ENCODE data around the gene COL18A1. TPM values are rescaled to one million over a fixed set of nuclear protein-coding genes. Genes with fewer than 3 reads are reported as not detected.
"Not testable (repeated sequence)": the region's sequence is repeated elsewhere in the genome, so short reads cannot be mapped to it uniquely, and the experiment has no call there.

Gene COL18A1
- total RNA-seq, 1 donor from 2014 or later = 59.0 TPM

DNA sequence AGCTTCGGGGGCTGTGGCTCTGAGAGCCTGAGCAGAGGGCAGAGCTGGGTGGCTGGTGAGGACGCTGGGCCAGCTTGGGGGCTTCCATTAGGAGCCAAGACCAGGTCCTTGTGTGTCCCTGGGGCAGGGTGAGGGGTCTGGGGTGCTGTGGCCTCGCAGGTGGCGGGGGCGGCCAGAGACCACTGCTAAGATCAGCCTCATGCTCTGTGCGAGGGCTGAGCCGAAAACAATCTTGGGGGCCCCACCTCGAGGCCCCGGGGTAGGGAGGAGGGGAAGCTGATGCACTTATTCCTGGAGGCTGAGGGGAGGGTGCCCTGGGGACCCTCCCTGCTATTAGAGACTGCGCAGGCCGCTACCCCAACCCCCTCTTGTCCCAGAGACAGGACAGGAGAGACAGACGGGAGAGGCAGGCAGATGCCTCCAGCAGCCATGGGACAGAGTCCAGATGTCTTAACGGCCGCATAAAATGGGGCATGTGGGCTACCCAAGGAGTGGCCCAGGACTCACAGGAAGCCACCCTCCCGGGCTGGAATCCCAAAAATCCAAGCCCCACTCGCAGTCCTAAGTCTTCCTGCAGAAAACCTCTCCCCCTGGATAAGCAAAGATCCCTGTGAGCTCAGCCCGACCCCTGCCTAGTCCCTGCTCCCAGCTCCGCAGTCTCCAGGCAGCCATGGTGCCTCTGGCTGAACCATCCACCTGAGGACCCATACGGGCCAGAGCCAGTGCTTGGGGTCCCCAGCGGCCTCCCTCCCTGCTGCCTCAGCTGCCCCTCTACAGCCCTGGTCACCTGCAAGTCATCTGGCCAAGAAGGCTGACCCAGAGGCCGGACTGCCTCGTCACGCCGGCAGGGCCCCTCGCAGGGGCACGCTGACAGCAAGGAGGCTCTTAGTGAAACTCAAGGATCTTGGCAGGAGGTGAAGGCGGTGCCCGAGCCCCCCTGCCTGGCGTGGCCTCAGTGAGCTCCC is 43.6 kb upstream of the COL18A1 start:
- Histone ChIP-seq H3K4me3 (ENCODE audit: low read length in 3 of 3) (no peak overlapping the region), H3K9ac (ENCODE audit: low read depth in 1 of 3, low read length in 3 of 3) (no peak overlapping the region), H3K9me3 (ENCODE audit: control insufficient read depth in 3 of 3, low read length in 3 of 3) (no peaks in the 10 kb centered on the region), H3K27me3 (ENCODE audit: control insufficient read depth in 3 of 3, insufficient read depth in 3 of 3, low read length in 3 of 3) (peaks cover 0 to 18% (median 3%) of the 10 kb centered on the region in 3 donors), H3K27ac (ENCODE audit: low read depth, low read length) (no peak overlapping the region), H3K36me3 (ENCODE audit: control insufficient read depth in 3 of 3, insufficient read depth in 3 of 3, low read length in 3 of 3) (no peaks in the 10 kb centered on the region), H3K4me1 (ENCODE audit: control insufficient read depth in 3 of 3, insufficient read depth in 3 of 3, low read length in 3 of 3) (peaks cover 43 to 48% (median 48%) of the 10 kb centered on the region in 3 donors)

DNA sequence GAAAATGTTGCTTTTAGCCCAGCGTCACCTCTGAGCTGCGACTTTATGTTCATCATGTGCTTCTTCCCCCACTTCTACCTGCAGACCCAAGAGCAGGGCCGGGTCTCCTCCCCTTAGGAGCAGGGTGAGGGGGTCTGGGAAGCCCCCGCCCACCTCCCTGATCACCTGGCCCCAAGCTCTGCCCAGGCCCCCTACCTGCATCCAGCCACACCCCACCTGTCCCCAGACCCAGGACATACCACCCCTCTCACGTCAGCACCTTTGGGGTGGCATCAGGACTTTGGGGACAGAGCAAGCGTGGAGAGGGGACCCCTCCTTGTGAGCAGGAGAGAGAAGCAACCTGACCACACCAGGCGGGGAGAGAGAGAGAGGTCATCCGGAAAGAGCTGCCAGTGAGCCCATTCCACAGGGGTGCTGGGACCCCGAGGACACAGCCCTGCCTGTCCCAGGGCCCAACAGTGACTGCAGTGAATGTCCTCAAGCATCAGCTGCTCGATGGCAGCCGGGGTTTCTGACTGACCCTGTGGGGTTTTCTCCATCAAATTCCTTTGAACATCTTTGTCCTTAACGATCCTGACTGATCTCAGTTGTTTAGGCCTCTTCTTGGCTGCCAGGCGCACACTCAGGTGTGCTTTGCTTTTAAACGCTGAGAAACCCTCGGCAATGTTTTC is 42.8 kb upstream of the COL18A1 start:
- Histone ChIP-seq H3K36me3 (ENCODE audit: control insufficient read depth in 3 of 3, insufficient read depth in 3 of 3, low read length in 3 of 3) (no peaks in the 10 kb centered on the region), H3K4me1 (ENCODE audit: control insufficient read depth in 3 of 3, insufficient read depth in 3 of 3, low read length in 3 of 3) (peaks cover 45 to 48% (median 46%) of the 10 kb centered on the region in 3 donors), H3K9me3 (ENCODE audit: control insufficient read depth in 3 of 3, low read length in 3 of 3) (no peaks in the 10 kb centered on the region), H3K9ac (ENCODE audit: low read depth in 1 of 3, low read length in 3 of 3) (no peak overlapping the region), H3K27me3 (ENCODE audit: control insufficient read depth in 3 of 3, insufficient read depth in 3 of 3, low read length in 3 of 3) (peaks cover 0 to 14% (median 7%) of the 10 kb centered on the region in 3 donors), H3K27ac (ENCODE audit: low read depth, low read length) (no peak overlapping the region), H3K4me3 (ENCODE audit: low read length in 3 of 3) (no peak overlapping the region)

DNA sequence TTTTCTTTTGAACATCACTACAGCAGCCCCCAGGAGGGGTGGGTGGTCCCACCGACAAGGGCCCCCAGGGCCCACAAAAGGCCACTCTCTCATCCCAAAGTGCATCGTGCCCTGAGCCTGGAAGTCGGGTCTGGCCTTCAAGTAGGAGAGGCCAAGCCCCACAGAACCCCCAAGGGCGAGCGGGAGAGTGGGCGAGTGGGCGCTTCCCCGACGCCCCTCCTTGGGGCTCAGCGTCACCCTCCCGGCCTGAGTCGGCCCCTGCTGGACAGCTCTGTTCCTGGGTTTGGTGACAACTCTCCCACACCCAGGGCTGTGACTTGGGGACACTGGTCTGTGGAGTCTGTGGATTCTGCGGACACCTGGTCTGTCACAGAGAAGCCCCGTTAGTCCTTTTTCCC is 42.2 kb upstream of the COL18A1 start:
- Histone ChIP-seq H3K27ac (ENCODE audit: low read depth, low read length) (no peak overlapping the region), H3K4me1 (ENCODE audit: control insufficient read depth in 3 of 3, insufficient read depth in 3 of 3, low read length in 3 of 3) (peaks cover 44 to 48% (median 47%) of the 10 kb centered on the region in 3 donors)

DNA sequence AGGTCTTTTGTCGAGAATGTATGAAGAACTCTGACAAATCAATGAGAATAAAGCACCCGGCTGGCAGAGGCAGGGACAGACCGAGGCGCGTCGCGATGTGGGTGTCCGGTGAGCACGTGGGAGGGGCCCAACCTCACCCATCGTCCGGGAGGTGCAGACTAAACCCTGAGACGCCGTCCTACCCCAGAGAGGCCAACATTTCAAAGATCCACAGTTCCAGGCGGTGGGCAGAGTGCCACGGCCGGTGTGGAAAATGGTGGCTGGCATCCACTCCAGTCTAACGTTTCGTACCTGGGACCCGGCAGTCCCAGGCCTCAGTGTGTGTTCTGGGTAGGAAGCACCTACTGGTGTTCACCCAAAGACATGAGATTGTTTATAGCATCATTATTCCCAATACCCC is 41.7 kb upstream of the COL18A1 start:
- not testable (repeated sequence) for H3K4me3 ChIP-seq (ENCODE audit: low read length in 3 of 3); H3K9me3 ChIP-seq (ENCODE audit: control insufficient read depth in 3 of 3, low read length in 3 of 3); H3K36me3 ChIP-seq (ENCODE audit: control insufficient read depth in 3 of 3, insufficient read depth in 3 of 3, low read length in 3 of 3); H3K9ac ChIP-seq (ENCODE audit: low read depth in 1 of 3, low read length in 3 of 3)
- Histone ChIP-seq H3K27ac (ENCODE audit: low read depth, low read length) (peak overlapping the region; percentile 83), H3K27me3 (ENCODE audit: control insufficient read depth in 3 of 3, insufficient read depth in 3 of 3, low read length in 3 of 3) (peaks cover 0 to 12% (median 7%) of the 10 kb centered on the region in 3 donors), H3K4me1 (ENCODE audit: control insufficient read depth in 3 of 3, insufficient read depth in 3 of 3, low read length in 3 of 3) (peaks cover 40 to 46% (median 45%) of the 10 kb centered on the region in 3 donors)

More for the DNA sequence above, 42.2 kb upstream of the COL18A1 start:
- H3K4me3 ChIP-seq (ENCODE audit: low read length in 3 of 3) = no peak overlapping the region
- no peak overlapping the region for H3K9ac ChIP-seq (ENCODE audit: low read depth in 1 of 3, low read length in 3 of 3)
- H3K27me3 ChIP-seq (ENCODE audit: control insufficient read depth in 3 of 3, insufficient read depth in 3 of 3, low read length in 3 of 3) = peaks cover 0 to 12% (median 7%) of the 10 kb centered on the region in 3 donors
- H3K9me3 ChIP-seq (ENCODE audit: control insufficient read depth in 3 of 3, low read length in 3 of 3) = no peaks in the 10 kb centered on the region
- H3K36me3 ChIP-seq (ENCODE audit: control insufficient read depth in 3 of 3, insufficient read depth in 3 of 3, low read length in 3 of 3) = no peaks in the 10 kb centered on the region

DNA sequence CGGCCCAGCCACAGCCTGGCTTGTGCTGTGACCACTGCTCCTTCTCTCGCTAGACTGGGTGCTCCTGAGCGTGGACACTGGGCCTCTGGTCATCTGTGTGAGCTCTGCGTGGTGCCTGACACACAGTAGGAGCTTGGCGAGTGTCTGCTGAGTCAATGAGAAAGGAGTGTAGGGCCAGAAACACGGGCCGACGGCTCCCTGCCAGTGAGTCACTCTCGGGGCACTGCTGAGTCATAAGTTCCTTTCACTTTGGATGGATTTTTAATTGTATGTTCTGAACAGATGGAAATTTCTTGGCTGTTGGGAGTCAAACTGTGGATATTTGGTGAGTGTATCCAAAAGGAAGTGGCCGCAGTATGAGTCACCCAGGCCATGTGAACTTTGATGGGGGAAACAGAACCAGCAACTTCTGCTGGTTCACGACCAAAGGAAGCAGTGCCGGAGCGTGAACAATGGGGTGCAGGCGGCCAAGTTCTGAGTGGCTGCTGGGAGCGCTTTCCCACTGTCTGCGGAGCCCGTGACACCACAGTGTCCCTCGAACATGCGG is 41.0 kb upstream of the COL18A1 start:
- Histone ChIP-seq H3K27ac (ENCODE audit: low read depth, low read length) (peak overlapping the region; percentile 93), H3K27me3 (ENCODE audit: control insufficient read depth in 3 of 3, insufficient read depth in 3 of 3, low read length in 3 of 3) (peaks cover 5 to 12% (median 7%) of the 10 kb centered on the region in 3 donors), H3K36me3 (ENCODE audit: control insufficient read depth in 3 of 3, insufficient read depth in 3 of 3, low read length in 3 of 3) (no peaks in the 10 kb centered on the region), H3K9me3 (ENCODE audit: control insufficient read depth in 3 of 3, low read length in 3 of 3) (no peaks in the 10 kb centered on the region), H3K4me1 (ENCODE audit: control insufficient read depth in 3 of 3, insufficient read depth in 3 of 3, low read length in 3 of 3) (peaks cover 34 to 41% (median 39%) of the 10 kb centered on the region in 3 donors), H3K4me3 (ENCODE audit: low read length in 3 of 3) (no peak overlapping the region), H3K9ac (ENCODE audit: low read depth in 1 of 3, low read length in 3 of 3) (peak overlapping the region; percentile 0 to 69 (median 63))

DNA sequence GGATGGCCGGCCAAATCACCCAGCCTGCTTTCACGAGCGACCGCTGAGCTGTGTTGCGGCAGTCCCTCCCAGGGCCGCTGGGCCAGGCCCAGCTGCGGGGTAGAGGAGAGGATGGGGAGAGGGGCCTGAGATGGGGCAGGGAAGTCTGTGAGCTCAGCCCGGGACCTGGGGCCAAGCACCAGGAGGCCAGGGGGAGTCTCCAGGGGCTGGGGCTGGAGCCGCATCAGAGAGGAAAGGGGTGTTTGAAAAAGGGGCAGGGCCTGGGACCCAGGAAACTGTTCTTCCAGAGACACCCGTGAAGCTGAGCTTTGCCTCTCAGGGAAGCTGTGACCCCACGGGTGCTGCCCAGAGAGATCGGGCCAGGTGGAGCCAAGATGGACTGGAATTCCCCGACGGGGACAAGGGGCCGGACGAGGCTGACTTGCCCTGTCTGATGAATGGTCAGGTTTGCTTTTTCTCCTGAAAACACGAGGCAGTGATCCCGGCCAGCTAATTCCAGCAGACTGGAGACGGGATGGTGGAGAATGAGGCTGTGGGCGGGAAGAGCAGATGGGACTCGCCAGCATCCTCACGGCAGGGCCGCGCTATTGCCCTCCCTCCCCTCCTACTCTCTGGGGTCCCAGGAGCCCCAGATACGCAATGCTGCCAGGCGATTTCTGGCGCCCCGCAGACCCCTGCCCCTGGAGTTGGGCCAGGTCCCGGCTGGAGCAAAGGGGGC is 40.3 kb upstream of the COL18A1 start:
- Histone ChIP-seq H3K4me1 (ENCODE audit: control insufficient read depth in 3 of 3, insufficient read depth in 3 of 3, low read length in 3 of 3) (peaks cover 27 to 39% (median 39%) of the 10 kb centered on the region in 3 donors), H3K36me3 (ENCODE audit: control insufficient read depth in 3 of 3, insufficient read depth in 3 of 3, low read length in 3 of 3) (no peaks in the 10 kb centered on the region), H3K27ac (ENCODE audit: low read depth, low read length) (peak overlapping the region; percentile 93), H3K27me3 (ENCODE audit: control insufficient read depth in 3 of 3, insufficient read depth in 3 of 3, low read length in 3 of 3) (peaks cover 5 to 12% (median 7%) of the 10 kb centered on the region in 3 donors), H3K9me3 (ENCODE audit: control insufficient read depth in 3 of 3, low read length in 3 of 3) (no peaks in the 10 kb centered on the region), H3K4me3 (ENCODE audit: low read length in 3 of 3) (peak overlapping the region in 1 of 3 donors; percentile 13), H3K9ac (ENCODE audit: low read depth in 1 of 3, low read length in 3 of 3) (peak overlapping the region; percentile 0 to 69 (median 63))

DNA sequence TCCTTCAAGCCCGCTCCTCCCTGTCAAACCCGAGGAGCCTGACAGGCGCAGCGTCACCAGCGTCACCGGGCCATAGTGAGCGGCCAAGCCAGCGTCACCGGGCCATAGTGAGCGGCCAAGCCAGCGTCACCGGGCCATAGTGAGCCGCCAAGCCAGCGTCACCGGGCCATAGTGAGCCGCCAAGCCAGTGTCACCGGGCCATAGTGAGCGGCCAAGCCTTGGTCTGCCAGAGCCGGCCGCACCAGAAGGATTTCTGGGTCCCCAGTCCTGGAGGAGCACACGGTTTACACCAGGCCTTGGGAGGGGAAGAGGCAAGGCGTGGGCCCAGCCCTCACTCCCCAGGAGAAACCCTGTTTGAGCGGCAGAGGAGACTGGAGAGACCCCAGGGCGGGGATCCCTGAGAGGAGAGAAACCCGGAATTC is 39.8 kb upstream of the COL18A1 start:
- Histone ChIP-seq H3K9ac (ENCODE audit: low read depth in 1 of 3, low read length in 3 of 3) (peak overlapping the region in 2 of 3 donors; percentile 0 to 63), H3K4me1 (ENCODE audit: control insufficient read depth in 3 of 3, insufficient read depth in 3 of 3, low read length in 3 of 3) (peaks cover 27 to 39% (median 39%) of the 10 kb centered on the region in 3 donors), H3K27me3 (ENCODE audit: control insufficient read depth in 3 of 3, insufficient read depth in 3 of 3, low read length in 3 of 3) (peaks cover 5 to 12% (median 7%) of the 10 kb centered on the region in 3 donors), H3K9me3 (ENCODE audit: control insufficient read depth in 3 of 3, low read length in 3 of 3) (no peaks in the 10 kb centered on the region), H3K27ac (ENCODE audit: low read depth, low read length) (peak overlapping the region; percentile 93), H3K36me3 (ENCODE audit: control insufficient read depth in 3 of 3, insufficient read depth in 3 of 3, low read length in 3 of 3) (no peaks in the 10 kb centered on the region), H3K4me3 (ENCODE audit: low read length in 3 of 3) (no peak overlapping the region)

DNA sequence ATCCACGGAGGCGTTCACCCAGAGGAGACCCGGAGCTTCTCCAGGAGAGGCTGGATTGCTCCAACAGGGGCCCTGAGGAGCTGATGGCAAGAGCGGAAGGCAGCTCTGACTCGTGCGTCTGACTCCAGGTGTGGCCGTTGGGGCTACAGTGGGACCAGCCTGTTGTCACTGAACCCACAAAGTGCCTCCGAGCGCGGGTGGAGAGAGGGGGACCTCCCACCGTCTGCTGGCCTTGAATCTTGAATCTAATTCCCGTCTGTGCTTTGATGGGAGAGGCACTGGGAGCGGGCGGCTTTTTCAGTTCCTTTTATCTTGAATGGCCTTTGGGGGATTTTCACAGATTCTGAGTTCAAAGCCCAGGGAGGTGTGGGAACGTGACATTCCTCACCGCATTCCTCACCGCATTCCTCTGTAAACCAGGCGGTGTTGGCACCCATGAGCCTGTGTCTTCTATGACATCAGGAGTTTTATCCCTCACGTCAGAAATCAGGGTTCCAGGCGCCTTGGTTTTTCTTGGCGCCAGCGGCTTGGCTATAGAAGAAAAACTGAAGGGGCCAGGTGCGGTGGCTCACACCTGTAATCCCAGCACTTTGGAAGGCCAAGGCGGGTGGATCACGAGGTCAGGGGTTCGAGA is 39.2 kb upstream of the COL18A1 start:
- Histone ChIP-seq H3K36me3 (ENCODE audit: control insufficient read depth in 3 of 3, insufficient read depth in 3 of 3, low read length in 3 of 3) (no peaks in the 10 kb centered on the region), H3K4me3 (ENCODE audit: low read length in 3 of 3) (no peak overlapping the region), H3K27ac (ENCODE audit: low read depth, low read length) (peak overlapping the region; percentile 93), H3K4me1 (ENCODE audit: control insufficient read depth in 3 of 3, insufficient read depth in 3 of 3, low read length in 3 of 3) (peaks cover 27 to 39% (median 39%) of the 10 kb centered on the region in 3 donors), H3K27me3 (ENCODE audit: control insufficient read depth in 3 of 3, insufficient read depth in 3 of 3, low read length in 3 of 3) (peaks cover 5 to 12% (median 7%) of the 10 kb centered on the region in 3 donors), H3K9me3 (ENCODE audit: control insufficient read depth in 3 of 3, low read length in 3 of 3) (no peaks in the 10 kb centered on the region), H3K9ac (ENCODE audit: low read depth in 1 of 3, low read length in 3 of 3) (no peak overlapping the region)

DNA sequence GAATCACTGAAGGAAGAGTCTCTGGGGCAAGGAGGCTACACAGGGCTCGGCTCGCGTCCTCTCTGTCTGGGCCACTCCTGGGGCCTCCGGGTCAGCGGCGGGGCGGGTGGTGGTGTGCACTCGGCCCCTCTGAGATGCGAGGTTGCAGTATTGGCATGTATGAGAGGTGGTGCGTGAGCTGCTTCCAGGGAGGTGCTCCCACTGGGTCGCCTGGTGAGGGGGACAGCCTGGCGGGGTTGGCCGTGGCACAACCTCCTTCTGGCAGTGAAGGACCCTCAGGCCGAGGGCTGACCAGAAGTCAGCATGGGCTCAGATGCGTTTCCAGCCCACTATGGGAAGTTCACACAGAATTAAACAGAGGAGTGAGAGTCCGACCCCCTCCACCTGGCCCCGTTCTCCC is 38.5 kb upstream of the COL18A1 start:
- no peaks in the 10 kb centered on the region for H3K9me3 ChIP-seq (ENCODE audit: control insufficient read depth in 3 of 3, low read length in 3 of 3)
- H3K27ac ChIP-seq (ENCODE audit: low read depth, low read length) = peak overlapping the region; percentile 68
- H3K27me3 ChIP-seq (ENCODE audit: control insufficient read depth in 3 of 3, insufficient read depth in 3 of 3, low read length in 3 of 3) = peaks cover 5 to 12% (median 7%) of the 10 kb centered on the region in 3 donors
- no peaks in the 10 kb centered on the region for H3K36me3 ChIP-seq (ENCODE audit: control insufficient read depth in 3 of 3, insufficient read depth in 3 of 3, low read length in 3 of 3)
- H3K4me1 ChIP-seq (ENCODE audit: control insufficient read depth in 3 of 3, insufficient read depth in 3 of 3, low read length in 3 of 3) = peaks cover 27 to 39% (median 39%) of the 10 kb centered on the region in 3 donors
- H3K4me3 ChIP-seq (ENCODE audit: low read length in 3 of 3) = no peak overlapping the region
- no peak overlapping the region for H3K9ac ChIP-seq (ENCODE audit: low read depth in 1 of 3, low read length in 3 of 3)
